OCI-LY3 (cell line): ENCODE data around the gene CSF3.
A peak's percentile ranks its signal among the peaks of the same experiment; 100 is the strongest.
"Not testable (repeated sequence)": the region's sequence is repeated elsewhere in the genome, so short reads cannot be mapped to it uniquely, and the experiment has no call there.

Source experiments
- H2AFZ ChIP-seq: fragments of 200-600, 300-600 bp; shearing (Covaris generic); 2 replicates; pipeline ENCODE4 v1.6.0; 2014; ENCODE audit warnings: antibody characterized with exemption, low read depth, low read length
- H3K27ac ChIP-seq: fragments of 200-600, 300-600 bp; sonication (generic); 2 replicates; pipeline ENCODE4 v1.5.1; 2014; ENCODE audit warnings: mild to moderate bottlenecking, low read length, moderate library complexity, mixed read lengths
- H3K27me3 ChIP-seq: fragments of 200-600, 300-600 bp; sonication (generic); 2 replicates; pipeline ENCODE4 v1.6.1; 2014; ENCODE audit warnings: low read depth, low read length, mixed read lengths
- H3K36me3 ChIP-seq: fragments of 200-600, 300-600 bp; sonication (generic); replicated peaks from 2 replicates; pipeline ENCODE3; 2014; ENCODE audit warnings: low read depth, low read length, mixed read lengths
- H3K4me1 ChIP-seq: fragments of 300-600, 200-600 bp; sonication (generic); 2 replicates; pipeline ENCODE4 v1.6.1; 2014; ENCODE audit warnings: low read length, mixed read lengths
- H3K4me2 ChIP-seq: fragments of 200-600, 300-600 bp; sonication (generic); 2 replicates; pipeline ENCODE4 v1.6.1; 2014; ENCODE audit warnings: low read length, mixed read lengths
- H3K4me3 ChIP-seq: fragments of 300-600, 200-600 bp; sonication (generic); 2 replicates; pipeline ENCODE4 v1.5.1; 2014; ENCODE audit warnings: antibody characterized with exemption, mild to moderate bottlenecking, low read length, moderate library complexity
- H3K79me2 ChIP-seq: fragments of 300-600, 200-600 bp; shearing (Covaris generic); 2 replicates; pipeline ENCODE4 v1.6.1; 2014; ENCODE audit warnings: mild to moderate bottlenecking, low read length, mixed read lengths
- H3K9ac ChIP-seq: fragments of 300-600, 200-600 bp; shearing (Covaris generic); 2 replicates; pipeline ENCODE4 v1.6.0; 2014; ENCODE audit warnings: mild to moderate bottlenecking, low read length, moderate library complexity
- H3K9me3 ChIP-seq: fragments of 200-600, 300-600 bp; shearing (Covaris generic); 2 replicates; pipeline ENCODE4 v1.6.1; 2014; ENCODE audit warnings: low read length, mixed read lengths; ENCODE audit not compliant: insufficient read depth
- H4K20me1 ChIP-seq: fragments of 200-600, 300-600 bp; sonication (generic); 2 replicates; pipeline ENCODE4 v1.6.1; 2016; ENCODE audit warnings: low read length, mixed read lengths; ENCODE audit not compliant: insufficient read depth
- CTCF ChIP-seq: fragments of 200-600, 300-600 bp; sonication (generic); IDR thresholded peaks from 2 replicates; pipeline ENCODE4 v1.5.1; 2014; ENCODE audit warnings: antibody characterized with exemption, low read length, low read depth
- EZH2phosphoT487 ChIP-seq: fragments of 200-600 bp; shearing (Covaris generic); IDR thresholded peaks from 2 replicates; pipeline ENCODE4 v1.6.1; 2018; ENCODE audit warnings: antibody characterized with exemption, mixed run types, low read depth

Gene CSF3

GRCh38 chr17:40004712-40005111 lies 10.5 kb upstream of the CSF3 start:
- no peaks in the 10 kb centered on the region for H3K9me3 ChIP-seq
- H3K4me1 ChIP-seq: no peaks in the 10 kb centered on the region
- no peak overlapping the region for H3K4me3 ChIP-seq
- H2AFZ ChIP-seq: no peak overlapping the region
- no peak overlapping the region for H3K27ac ChIP-seq
- H3K79me2 ChIP-seq: no peaks in the 10 kb centered on the region
- no peaks in the 10 kb centered on the region for H4K20me1 ChIP-seq
- no peak overlapping the region for H3K9ac ChIP-seq
- no peaks in the 10 kb centered on the region for H3K27me3 ChIP-seq
- no peaks in the 10 kb centered on the region for H3K36me3 ChIP-seq
- TF ChIP-seq CTCF: no peak
- no peak overlapping the region for H3K4me2 ChIP-seq

GRCh38 chr17:40005520-40005919 lies 9.7 kb upstream of the CSF3 start:
- Histone ChIP-seq H2AFZ (no peak overlapping the region), H3K4me2 (no peak overlapping the region), H4K20me1 (no peaks in the 10 kb centered on the region), H3K4me1 (peaks cover 5% of the 10 kb centered on the region; the same call in 1 of the 2 replicates), H3K4me3 (no peak overlapping the region), H3K27me3 (no peaks in the 10 kb centered on the region), H3K9ac (no peak overlapping the region), H3K79me2 (no peaks in the 10 kb centered on the region), H3K9me3 (no peaks in the 10 kb centered on the region), H3K27ac (no peak overlapping the region), H3K36me3 (no peaks in the 10 kb centered on the region)
- TF ChIP-seq EZH2phosphoT487 (no peak), CTCF (no peak)

GRCh38 chr17:40010946-40011500 lies 4.2 kb upstream of the CSF3 start:
- H3K4me2 ChIP-seq, H3K9me3 ChIP-seq, H3K27me3 ChIP-seq, H3K36me3 ChIP-seq, H3K9ac ChIP-seq, H4K20me1 ChIP-seq, H3K27ac ChIP-seq, H3K79me2 ChIP-seq, H2AFZ ChIP-seq, H3K4me3 ChIP-seq: not testable (repeated sequence)
- peaks cover 23% of the 10 kb centered on the region for H3K4me1 ChIP-seq

- H3K4me3 ChIP-seq, H3K9me3 ChIP-seq, H3K36me3 ChIP-seq, H2AFZ ChIP-seq, H4K20me1 ChIP-seq, H3K79me2 ChIP-seq, H3K9ac ChIP-seq, H3K27me3 ChIP-seq, H3K4me2 ChIP-seq, H3K27ac ChIP-seq: not testable (repeated sequence)
- peaks cover 23% of the 10 kb centered on the region for H3K4me1 ChIP-seq
Measured at GRCh38 chr17:40012017-40012647, 3.1 kb upstream of the CSF3 start.

- Histone ChIP-seq H2AFZ (peak overlapping the region; percentile 47; the same call in 1 of the 2 replicates), H3K9ac (peak overlapping the region; percentile 29; the same call in 1 of the 2 replicates), H3K36me3 (peaks cover 2% of the 10 kb centered on the region), H3K27ac (no peak overlapping the region), H3K4me3 (peak overlapping the region; percentile 67), H3K79me2 (no peaks in the 10 kb centered on the region), H4K20me1 (no peaks in the 10 kb centered on the region), H3K4me1 (peaks cover 23% of the 10 kb centered on the region), H3K27me3 (no peaks in the 10 kb centered on the region), H3K9me3 (no peaks in the 10 kb centered on the region), H3K4me2 (peak overlapping the region; percentile 88)
- no peak for TF ChIP-seq EZH2phosphoT487
- no peak for TF ChIP-seq CTCF
Measured at GRCh38 chr17:40014375-40014980, 762 bp upstream of the CSF3 start.
